Mesothelial cell of epicardium (in vitro differentiated cells): ENCODE data around the gene SPATA21. TPM values are rescaled to one million over a fixed set of nuclear protein-coding genes. Genes with fewer than 3 reads are reported as not detected.

Experiments
- DNase-seq, 2 experiments: peaks; one replicate each; pipeline ENCODE4 v3.0.0; 2021; ENCODE audit warnings: low spot score in 2 of 2; ENCODE audit not compliant: unreplicated experiment in 2 of 2
- H3K27ac Mint-ChIP-seq: 2 replicates; pipeline ENCODE4 v1.8.0; 2021; ENCODE audit warnings: mixed read lengths
- H3K27me3 Mint-ChIP-seq: 2 replicates; pipeline ENCODE4 v1.8.0; 2021; ENCODE audit warnings: low read depth, mixed read lengths
- H3K36me3 Mint-ChIP-seq: 2 replicates; pipeline ENCODE4 v1.8.0; 2021; ENCODE audit warnings: mixed read lengths
- H3K4me1 Mint-ChIP-seq: 2 replicates; pipeline ENCODE4 v1.8.0; 2021; ENCODE audit warnings: mixed read lengths
- H3K4me3 Mint-ChIP-seq: 2 replicates; pipeline ENCODE4 v1.8.0; 2021; ENCODE audit warnings: mild to moderate bottlenecking, moderate library complexity, mixed read lengths
- H3K9me3 Mint-ChIP-seq: 2 replicates; pipeline ENCODE4 v1.8.0; 2021; ENCODE audit warnings: mixed read lengths
- total RNA-seq: library from RNA; stranded (reverse); gene quantifications from 3 replicates; pipeline ENCODE4 v1.2.1, GENCODE V29; 2021
- TF ChIP-seq, protein P1 (sequence below): fragments of 200-600 bp; sonication (generic); IDR thresholded peaks from one replicate; pipeline ENCODE4 v1.5.0; 2021; ENCODE audit warnings: antibody characterized with exemption; ENCODE audit not compliant: unreplicated experiment

SPATA21 gene
- total RNA-seq, 1 donor from 2014 or later, result not detected

DNA sequence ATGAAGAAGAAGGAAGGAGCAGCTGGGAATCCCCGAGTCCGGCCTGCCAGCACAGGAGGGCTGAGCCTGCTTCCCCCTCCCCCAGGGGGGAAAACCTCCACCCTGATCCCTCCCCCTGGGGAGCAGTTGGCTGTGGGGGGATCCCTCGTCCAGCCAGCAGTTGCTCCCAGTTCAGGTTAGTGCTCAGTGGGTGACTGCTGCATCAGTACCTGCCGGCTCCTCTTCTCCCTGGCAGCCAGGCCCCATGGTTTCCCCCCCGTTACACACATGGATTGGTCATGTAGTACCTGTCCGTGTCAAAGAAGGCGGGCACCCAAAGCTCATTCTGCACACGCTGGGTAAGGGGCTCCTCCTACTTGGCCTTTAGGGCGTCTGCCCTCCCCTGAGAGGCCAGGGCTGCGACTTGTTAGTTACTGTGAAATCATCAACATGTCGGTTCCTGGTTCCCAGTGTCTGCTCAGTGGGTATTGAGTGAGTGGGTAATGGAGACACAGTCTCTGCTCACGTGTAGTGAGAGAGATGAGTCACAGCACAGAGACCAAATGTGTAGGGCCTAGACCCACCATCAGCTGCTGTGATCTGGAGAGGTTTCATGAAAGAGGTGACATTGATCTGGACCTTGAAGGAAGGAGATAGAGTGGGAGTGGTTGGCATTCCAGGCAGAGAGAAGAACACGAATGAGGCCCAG, 14.8 kb upstream of the SPATA21 start:
- H3K4me3 Mint-ChIP-seq, result no peak overlapping the region
- H3K36me3 Mint-ChIP-seq, result peaks cover 38% of the 10 kb centered on the region
- no peaks in the 10 kb centered on the region for H3K27me3 Mint-ChIP-seq
- DNase-seq, result no peak
- no peaks in the 10 kb centered on the region for H3K4me1 Mint-ChIP-seq
- TF ChIP-seq, protein P1, sequence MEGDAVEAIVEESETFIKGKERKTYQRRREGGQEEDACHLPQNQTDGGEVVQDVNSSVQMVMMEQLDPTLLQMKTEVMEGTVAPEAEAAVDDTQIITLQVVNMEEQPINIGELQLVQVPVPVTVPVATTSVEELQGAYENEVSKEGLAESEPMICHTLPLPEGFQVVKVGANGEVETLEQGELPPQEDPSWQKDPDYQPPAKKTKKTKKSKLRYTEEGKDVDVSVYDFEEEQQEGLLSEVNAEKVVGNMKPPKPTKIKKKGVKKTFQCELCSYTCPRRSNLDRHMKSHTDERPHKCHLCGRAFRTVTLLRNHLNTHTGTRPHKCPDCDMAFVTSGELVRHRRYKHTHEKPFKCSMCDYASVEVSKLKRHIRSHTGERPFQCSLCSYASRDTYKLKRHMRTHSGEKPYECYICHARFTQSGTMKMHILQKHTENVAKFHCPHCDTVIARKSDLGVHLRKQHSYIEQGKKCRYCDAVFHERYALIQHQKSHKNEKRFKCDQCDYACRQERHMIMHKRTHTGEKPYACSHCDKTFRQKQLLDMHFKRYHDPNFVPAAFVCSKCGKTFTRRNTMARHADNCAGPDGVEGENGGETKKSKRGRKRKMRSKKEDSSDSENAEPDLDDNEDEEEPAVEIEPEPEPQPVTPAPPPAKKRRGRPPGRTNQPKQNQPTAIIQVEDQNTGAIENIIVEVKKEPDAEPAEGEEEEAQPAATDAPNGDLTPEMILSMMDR, result no peak
- no peaks in the 10 kb centered on the region for H3K9me3 Mint-ChIP-seq
- no peak overlapping the region for H3K27ac Mint-ChIP-seq

DNA sequence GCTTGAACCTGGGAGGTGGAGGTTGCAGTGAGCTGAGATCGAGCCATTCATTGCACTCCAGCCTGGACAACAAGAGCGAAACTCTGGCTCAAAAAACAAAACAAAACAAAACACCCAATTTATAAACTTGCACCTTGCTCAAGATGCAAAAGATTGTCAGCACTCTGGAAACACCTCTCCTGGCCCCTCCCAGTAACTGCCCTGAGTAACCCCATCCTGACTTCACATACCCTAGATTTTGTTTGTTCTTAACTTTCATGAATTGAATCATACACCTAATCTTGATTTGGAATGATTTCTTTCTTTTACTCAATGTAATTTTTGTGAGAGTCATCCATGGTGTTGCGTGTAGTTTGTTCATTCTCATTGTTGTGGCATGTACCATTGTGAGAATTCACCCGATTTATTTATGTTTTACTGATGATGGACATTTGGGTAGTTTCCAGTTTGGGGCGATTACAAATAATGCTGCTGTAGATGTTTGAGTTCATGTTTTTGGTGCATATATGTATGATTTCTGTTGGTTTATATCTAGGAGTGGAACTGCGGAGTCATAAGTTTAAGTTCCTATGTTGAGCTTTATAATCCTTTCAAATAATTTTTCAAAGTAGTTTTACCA, 13.7 kb upstream of the SPATA21 start:
- Mint-ChIP-seq H3K9me3 (no peaks in the 10 kb centered on the region), H3K27ac (no peak overlapping the region), H3K4me3 (no peak overlapping the region), H3K27me3 (no peaks in the 10 kb centered on the region), H3K4me1 (no peaks in the 10 kb centered on the region), H3K36me3 (peaks cover 33% of the 10 kb centered on the region)
- TF ChIP-seq, protein P1, result no peak
- no peak for DNase-seq

DNA sequence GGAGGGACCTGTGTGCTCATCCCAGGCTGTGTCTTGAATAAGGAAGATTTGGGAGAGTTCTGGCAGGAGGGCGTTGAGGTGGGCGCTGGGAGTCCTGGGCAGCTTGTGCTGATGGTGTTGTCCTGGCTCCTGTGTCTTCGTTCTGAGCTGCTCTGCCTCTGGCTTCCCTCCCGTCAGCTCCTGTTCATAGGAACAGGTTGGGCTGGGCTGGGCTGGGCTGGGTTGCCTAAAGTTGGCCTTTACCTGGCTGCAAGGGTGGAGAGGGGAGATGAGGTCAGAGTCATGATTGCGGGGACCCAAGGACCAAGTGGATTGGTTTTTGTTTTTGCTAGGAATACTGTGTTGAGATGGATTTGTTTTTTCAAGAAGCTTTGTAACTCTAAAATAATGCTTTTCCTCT, 12.4 kb upstream of the SPATA21 start:
- Mint-ChIP-seq H3K4me1 (no peaks in the 10 kb centered on the region), H3K27ac (no peak overlapping the region), H3K4me3 (no peak overlapping the region), H3K36me3 (peaks cover 31% of the 10 kb centered on the region), H3K9me3 (no peaks in the 10 kb centered on the region), H3K27me3 (no peaks in the 10 kb centered on the region)
- no peak for DNase-seq
- TF ChIP-seq, protein P1, result no peak

DNA sequence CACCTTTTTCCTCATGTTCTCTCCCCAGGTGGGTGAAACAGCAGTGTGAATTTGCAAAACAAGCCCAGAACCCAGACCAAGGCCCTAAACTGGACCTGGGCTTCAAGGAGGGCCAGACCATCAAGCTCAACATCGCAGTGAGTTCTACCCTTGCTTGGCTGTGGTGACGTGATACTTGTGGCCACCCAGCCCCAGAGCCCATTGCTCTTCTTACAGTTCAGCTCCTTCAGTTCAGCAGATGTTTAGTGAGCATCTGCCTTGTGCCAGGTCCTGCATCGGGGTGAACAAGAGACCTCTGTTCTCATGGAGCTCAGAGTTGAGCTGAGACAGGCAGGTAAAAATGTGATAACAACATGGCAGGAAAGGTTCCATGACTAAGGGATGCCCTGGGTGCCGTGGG, 11.8 kb upstream of the SPATA21 start:
- TF ChIP-seq, protein P1, result no peak
- Mint-ChIP-seq H3K27ac (no peak overlapping the region), H3K9me3 (no peaks in the 10 kb centered on the region), H3K4me1 (no peaks in the 10 kb centered on the region), H3K27me3 (no peaks in the 10 kb centered on the region), H3K36me3 (peaks cover 36% of the 10 kb centered on the region), H3K4me3 (no peak overlapping the region)
- no peak for DNase-seq

DNA sequence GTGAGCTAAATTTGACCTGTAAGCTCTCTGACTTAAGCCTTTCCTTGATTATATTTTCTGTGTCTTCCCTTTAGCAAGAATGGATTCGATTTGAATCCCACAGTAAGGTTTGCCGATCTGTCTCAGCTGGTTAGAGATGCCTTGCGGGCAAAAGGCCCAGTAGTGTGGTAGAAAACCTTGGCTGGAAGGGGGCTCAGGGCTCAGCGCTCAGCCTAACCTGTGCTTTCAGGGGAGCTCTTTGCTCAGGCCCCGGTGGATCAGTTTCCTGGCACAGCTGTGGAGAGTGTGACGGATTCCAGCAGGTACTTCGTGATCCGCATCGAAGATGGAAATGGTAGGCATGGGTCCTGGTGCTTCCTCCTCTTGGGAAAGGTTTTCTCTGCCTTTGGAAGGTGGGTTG, 10.4 kb upstream of the SPATA21 start:
- peaks cover 33% of the 10 kb centered on the region for H3K36me3 Mint-ChIP-seq
- H3K4me3 Mint-ChIP-seq, result no peak overlapping the region
- no peaks in the 10 kb centered on the region for H3K27me3 Mint-ChIP-seq
- no peaks in the 10 kb centered on the region for H3K9me3 Mint-ChIP-seq
- H3K4me1 Mint-ChIP-seq, result no peaks in the 10 kb centered on the region
- no peak overlapping the region for H3K27ac Mint-ChIP-seq
- TF ChIP-seq, protein P1, result no peak
- no peak for DNase-seq
